Stimulated activated CD8-positive, alpha-beta memory T cell treated with anti-CD3 and anti-CD28 coated beads, Interleukin-7, amount 100 ng/mL, for 48 hours (primary cell): ENCODE data around the gene NLE1.
A peak's percentile ranks its signal among the peaks of the same experiment; 100 is the strongest.
"Not testable (repeated sequence)": the region's sequence is repeated elsewhere in the genome, so short reads cannot be mapped to it uniquely, and the experiment has no call there.

Source experiments
- DNase-seq, 2 donors: peaks; one replicate each; pipeline ENCODE4 v3.0.0-alpha.2; 2020; ENCODE audit warnings: low read depth in 1 of 2; ENCODE audit errors: extremely low read depth in 1 of 2

NLE1 gene

GRCh38 chr17:35141681-35142466 is at the start of gene NLE1:
Gene NLE1, minus strand, starts transcription at chr17:35142303. Its CDS starts 28 bp downstream, at chr17:35142275.
- peak; percentile 75 to 76 for DNase-seq

- no peak for DNase-seq
These were observed 49.0 kb upstream of the NLE1 start for GRCh38 chr17:35191001-35191695.

- DNase-seq: no peak
These were observed 47.2 kb upstream of the NLE1 start for GRCh38 chr17:35189291-35189690.

GRCh38 chr17:35188111-35188510 is 46.0 kb upstream of the NLE1 start:
- no peak for DNase-seq

- DNase-seq: no peak
These were observed 45.4 kb upstream of the NLE1 start for GRCh38 chr17:35187481-35187880.

GRCh38 chr17:35185849-35186248 is 43.7 kb upstream of the NLE1 start:
- DNase-seq: no peak

GRCh38 chr17:35184274-35184673 is 42.2 kb upstream of the NLE1 start:
- DNase-seq: no peak

GRCh38 chr17:35183332-35183731 is 41.2 kb upstream of the NLE1 start:
- DNase-seq: no peak

- not testable (repeated sequence) for DNase-seq
These were observed 37.3 kb upstream of the NLE1 start for GRCh38 chr17:35179379-35179778.

GRCh38 chr17:35176897-35177296 is 34.8 kb upstream of the NLE1 start:
- DNase-seq: no peak

GRCh38 chr17:35175638-35176415 is 33.7 kb upstream of the NLE1 start:
- no peak for DNase-seq

- DNase-seq: no peak
These were observed 32.8 kb upstream of the NLE1 start for GRCh38 chr17:35174835-35175334.

GRCh38 chr17:35172321-35172720 is 30.2 kb upstream of the NLE1 start:
- DNase-seq: not testable (repeated sequence)

- no peak for DNase-seq
These were observed 29.7 kb upstream of the NLE1 start for GRCh38 chr17:35171834-35172233.

GRCh38 chr17:35170968-35171771 is 29.1 kb upstream of the NLE1 start:
- DNase-seq: no peak

- no peak for DNase-seq
These were observed 27.8 kb upstream of the NLE1 start for GRCh38 chr17:35169835-35170363.

GRCh38 chr17:35167666-35168065 is 25.6 kb upstream of the NLE1 start:
- no peak for DNase-seq

GRCh38 chr17:35167046-35167445 is 24.9 kb upstream of the NLE1 start:
- no peak for DNase-seq

GRCh38 chr17:35166526-35166925 is 24.4 kb upstream of the NLE1 start:
- DNase-seq: no peak

GRCh38 chr17:35164716-35165115 is 22.6 kb upstream of the NLE1 start:
- no peak for DNase-seq
